NCI-H460 (cell line): ENCODE measurements around the gene SMAD1. TPM values are rescaled to one million over a fixed set of nuclear protein-coding genes. Genes with fewer than 3 reads are reported as not detected.

ENCODE experiments used
- total RNA-seq: library from RNA; depleted of rRNA; stranded (reverse); fragments of >200 nt; shearing (Covaris generic); gene quantifications from 2 replicates; pipeline ENCODE4 v1.2.3, GENCODE V29; 2014; rRNA removed

SMAD1 gene
- total RNA-seq, 1 experiment from 2014 or later, result 23.1 TPM

Other genes with a start within 250 kb of the SMAD1 start
- 2.5 and 3.0 TPM in 2 replicates for gene MMAA, start 137.5 kb downstream of the SMAD1 start, total RNA-seq
- gene C4orf51, start 198.3 kb downstream of the SMAD1 start, total RNA-seq, result not detected in 2 replicates